ENCODE data around the gene IL21.

DNA sequence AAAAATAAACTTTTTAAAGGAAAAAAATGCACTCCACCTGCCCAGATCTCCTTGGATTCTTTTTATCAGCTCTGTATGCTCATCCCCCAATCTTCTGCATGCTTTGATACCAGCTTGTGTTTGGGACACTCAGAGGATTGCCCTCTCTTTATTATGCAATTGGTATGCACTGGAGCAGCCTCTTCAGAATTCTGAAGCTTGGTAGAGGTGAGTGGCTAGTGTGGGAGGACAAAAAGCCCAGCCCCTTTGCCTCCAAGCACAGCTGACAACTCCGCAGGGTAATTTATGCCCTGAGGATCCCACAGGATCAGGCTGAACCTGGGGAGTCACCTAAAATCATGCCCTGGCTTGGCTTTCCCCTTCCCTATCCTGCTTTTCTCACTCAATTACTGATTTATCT is 16.7 kb downstream of the IL21 start:
- TF ChIP-seq CTCF (IDR thresholded peaks at IDR 0.05; ENCODE audit: insufficient read depth, low read length) (no peak), GABPA (IDR thresholded peaks at IDR 0.05; ENCODE audit: low read depth) (no peak)
